ENCODE data around the gene GRID1. TPM values are rescaled to one million over a fixed set of nuclear protein-coding genes. Genes with fewer than 3 reads are reported as not detected.

GRID1 gene
- total and polyA plus RNA-seq, 9 of the 15 experiments (the other 6 are each of a cell fraction or from before 2014, with no cell fraction given) = 0.01 to 7.2 (median 1.2) TPM

DNA sequence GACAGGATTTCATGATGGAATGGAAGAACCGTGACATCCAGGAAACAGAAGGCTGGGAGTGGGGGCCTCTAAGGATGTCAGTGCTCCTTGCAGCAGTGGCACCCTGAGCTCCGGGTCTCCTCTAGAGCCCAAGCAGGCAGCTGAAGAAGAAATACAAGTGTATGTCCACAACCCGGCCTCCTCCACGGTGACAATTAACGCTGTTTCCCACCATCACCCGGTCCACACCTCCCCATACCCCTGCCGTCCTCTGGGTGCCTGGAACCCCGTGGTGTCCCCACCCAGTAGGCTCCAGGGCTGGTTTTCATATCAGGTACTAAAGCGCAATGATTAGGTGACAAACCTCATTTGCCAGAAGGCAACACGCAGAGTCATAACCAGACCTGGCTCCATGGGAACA lies 30.3 kb downstream of the GRID1 start:
- intact Hi-C loops (cut with micrococcal nuclease) (no loop called here), in situ Hi-C loops (cut with MboI) (no loop called here)
- ChIA-PET POLR2A (no interaction called here), CTCF (ENCODE audit: low intra/inter-chr PET ratio) (no interaction called here)
- Histone ChIP-seq H3K27me3 (ENCODE audit: control insufficient read depth in 2 of 2, insufficient read depth in 2 of 2, low read length in 2 of 2) (peaks cover 0 to 6% of the 10 kb centered on the region in 2 experiments; a peak in 1 of 5 replicates), H3K27ac (ENCODE audit: extremely low read depth, low read depth, low read length) (no peak overlapping the region), H3K9me3 (replicated peaks; ENCODE audit: control insufficient read depth, insufficient read depth, low read depth, low read length) (no peaks in the 10 kb centered on the region), H3K4me3 (no peak overlapping the region), H2AFZ (ENCODE audit: low read depth, low read length) (no peak overlapping the region), H3K4me2 (ENCODE audit: insufficient read depth, low read length) (no peak overlapping the region), H3K36me3 (ENCODE audit: control insufficient read depth, insufficient read depth, low read length) (no peaks in the 10 kb centered on the region), H4K20me1 (replicated peaks; ENCODE audit: control insufficient read depth, insufficient read depth, low read length) (no peaks in the 10 kb centered on the region), H3K79me2 (ENCODE audit: control insufficient read depth, insufficient read depth, low read length) (no peaks in the 10 kb centered on the region), H3K9ac (ENCODE audit: insufficient read depth in 1 of 2, low read depth in 2 of 2, low read length in 2 of 2) (no peak overlapping the region), H3K4me1 (replicated peaks in 1 of 2; ENCODE audit: control insufficient read depth in 2 of 2, insufficient read depth in 2 of 2, low read length in 2 of 2) (no peaks in the 10 kb centered on the region; a peak in 1 of 5 replicates), H3K9me1 (ENCODE audit: control insufficient read depth, insufficient read depth, low read length) (no peaks in the 10 kb centered on the region)
- no peak for ATAC-seq
- BruUV-seq (replicated peaks) = no TSS peak
- DNase-seq (ENCODE audit: extremely low read depth in 1 of 4, low spot score in 3 of 4) = no peak
- WGBS (ENCODE audit: insufficient coverage, low coverage, missing lambda C conversion rate) = 0% methylated on average over 9 of the region's 10 CpGs
- no peak for FAIRE-seq
- TF ChIP-seq CEBPB (tag; IDR thresholded peaks at IDR 0.05) (no peak), POLR2AphosphoS2 (IDR thresholded peaks at IDR 0.05; ENCODE audit: low read length) (no peak), TRIM28 (IDR thresholded peaks at IDR 0.05) (no peak), WHSC1 (IDR thresholded peaks at IDR 0.05; ENCODE audit: low read length) (no peak), IRF2 (CRISPR knock-in tag; IDR thresholded peaks at IDR 0.05) (no peak), SMARCC2 (IDR thresholded peaks at IDR 0.05; ENCODE audit: low read depth) (no peak), ZBTB1 (CRISPR knock-in tag; IDR thresholded peaks at IDR 0.05; ENCODE audit: borderline replicate concordance, low read depth) (no peak), NFIC (IDR thresholded peaks at IDR 0.05) (no peak), XRCC4 (IDR thresholded peaks at IDR 0.05; ENCODE audit: extremely low read depth, insufficient read depth, insufficient read length) (no peak)
- TF ChIP-seq, protein P1, sequence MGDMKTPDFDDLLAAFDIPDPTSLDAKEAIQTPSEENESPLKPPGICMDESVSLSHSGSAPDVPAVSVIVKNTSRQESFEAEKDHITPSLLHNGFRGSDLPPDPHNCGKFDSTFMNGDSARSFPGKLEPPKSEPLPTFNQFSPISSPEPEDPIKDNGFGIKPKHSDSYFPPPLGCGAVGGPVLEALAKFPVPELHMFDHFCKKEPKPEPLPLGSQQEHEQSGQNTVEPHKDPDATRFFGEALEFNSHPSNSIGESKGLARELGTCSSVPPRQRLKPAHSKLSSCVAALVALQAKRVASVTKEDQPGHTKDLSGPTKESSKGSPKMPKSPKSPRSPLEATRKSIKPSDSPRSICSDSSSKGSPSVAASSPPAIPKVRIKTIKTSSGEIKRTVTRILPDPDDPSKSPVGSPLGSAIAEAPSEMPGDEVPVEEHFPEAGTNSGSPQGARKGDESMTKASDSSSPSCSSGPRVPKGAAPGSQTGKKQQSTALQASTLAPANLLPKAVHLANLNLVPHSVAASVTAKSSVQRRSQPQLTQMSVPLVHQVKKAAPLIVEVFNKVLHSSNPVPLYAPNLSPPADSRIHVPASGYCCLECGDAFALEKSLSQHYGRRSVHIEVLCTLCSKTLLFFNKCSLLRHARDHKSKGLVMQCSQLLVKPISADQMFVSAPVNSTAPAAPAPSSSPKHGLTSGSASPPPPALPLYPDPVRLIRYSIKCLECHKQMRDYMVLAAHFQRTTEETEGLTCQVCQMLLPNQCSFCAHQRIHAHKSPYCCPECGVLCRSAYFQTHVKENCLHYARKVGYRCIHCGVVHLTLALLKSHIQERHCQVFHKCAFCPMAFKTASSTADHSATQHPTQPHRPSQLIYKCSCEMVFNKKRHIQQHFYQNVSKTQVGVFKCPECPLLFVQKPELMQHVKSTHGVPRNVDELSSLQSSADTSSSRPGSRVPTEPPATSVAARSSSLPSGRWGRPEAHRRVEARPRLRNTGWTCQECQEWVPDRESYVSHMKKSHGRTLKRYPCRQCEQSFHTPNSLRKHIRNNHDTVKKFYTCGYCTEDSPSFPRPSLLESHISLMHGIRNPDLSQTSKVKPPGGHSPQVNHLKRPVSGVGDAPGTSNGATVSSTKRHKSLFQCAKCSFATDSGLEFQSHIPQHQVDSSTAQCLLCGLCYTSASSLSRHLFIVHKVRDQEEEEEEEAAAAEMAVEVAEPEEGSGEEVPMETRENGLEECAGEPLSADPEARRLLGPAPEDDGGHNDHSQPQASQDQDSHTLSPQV (IDR thresholded peaks at IDR 0.05) = no peak
- TF ChIP-seq, protein P2, sequence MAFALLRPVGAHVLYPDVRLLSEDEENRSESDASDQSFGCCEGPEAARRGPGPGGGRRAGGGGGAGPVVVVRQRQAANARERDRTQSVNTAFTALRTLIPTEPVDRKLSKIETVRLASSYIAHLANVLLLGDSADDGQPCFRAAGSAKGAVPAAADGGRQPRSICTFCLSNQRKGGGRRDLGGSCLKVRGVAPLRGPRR (CRISPR knock-in tag; IDR thresholded peaks at IDR 0.05) = no peak
- TF ChIP-seq, protein P3, sequence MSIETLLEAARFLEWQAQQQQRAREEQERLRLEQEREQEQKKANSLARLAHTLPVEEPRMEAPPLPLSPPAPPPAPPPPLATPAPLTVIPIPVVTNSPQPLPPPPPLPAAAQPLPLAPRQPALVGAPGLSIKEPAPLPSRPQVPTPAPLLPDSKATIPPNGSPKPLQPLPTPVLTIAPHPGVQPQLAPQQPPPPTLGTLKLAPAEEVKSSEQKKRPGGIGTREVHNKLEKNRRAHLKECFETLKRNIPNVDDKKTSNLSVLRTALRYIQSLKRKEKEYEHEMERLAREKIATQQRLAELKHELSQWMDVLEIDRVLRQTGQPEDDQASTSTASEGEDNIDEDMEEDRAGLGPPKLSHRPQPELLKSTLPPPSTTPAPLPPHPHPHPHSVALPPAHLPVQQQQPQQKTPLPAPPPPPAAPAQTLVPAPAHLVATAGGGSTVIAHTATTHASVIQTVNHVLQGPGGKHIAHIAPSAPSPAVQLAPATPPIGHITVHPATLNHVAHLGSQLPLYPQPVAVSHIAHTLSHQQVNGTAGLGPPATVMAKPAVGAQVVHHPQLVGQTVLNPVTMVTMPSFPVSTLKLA (conservative IDR thresholded peaks at IDR 0.05) = no peak
- TF ChIP-seq, protein P4, sequence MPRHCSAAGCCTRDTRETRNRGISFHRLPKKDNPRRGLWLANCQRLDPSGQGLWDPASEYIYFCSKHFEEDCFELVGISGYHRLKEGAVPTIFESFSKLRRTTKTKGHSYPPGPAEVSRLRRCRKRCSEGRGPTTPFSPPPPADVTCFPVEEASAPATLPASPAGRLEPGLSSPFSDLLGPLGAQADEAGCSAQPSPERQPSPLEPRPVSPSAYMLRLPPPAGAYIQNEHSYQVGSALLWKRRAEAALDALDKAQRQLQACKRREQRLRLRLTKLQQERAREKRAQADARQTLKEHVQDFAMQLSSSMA (CRISPR knock-in tag; IDR thresholded peaks at IDR 0.05) = no peak
